NCI-H1105 treated with DMSO at 0.1 percent for 48 hours (cell line): ENCODE data around the gene MTA3.

ENCODE experiments used
- DNase-seq: peaks from one replicate; lab custom pipeline; 2025; lab: John Stamatoyannopoulos, UW

The MTA3 gene

DNA sequence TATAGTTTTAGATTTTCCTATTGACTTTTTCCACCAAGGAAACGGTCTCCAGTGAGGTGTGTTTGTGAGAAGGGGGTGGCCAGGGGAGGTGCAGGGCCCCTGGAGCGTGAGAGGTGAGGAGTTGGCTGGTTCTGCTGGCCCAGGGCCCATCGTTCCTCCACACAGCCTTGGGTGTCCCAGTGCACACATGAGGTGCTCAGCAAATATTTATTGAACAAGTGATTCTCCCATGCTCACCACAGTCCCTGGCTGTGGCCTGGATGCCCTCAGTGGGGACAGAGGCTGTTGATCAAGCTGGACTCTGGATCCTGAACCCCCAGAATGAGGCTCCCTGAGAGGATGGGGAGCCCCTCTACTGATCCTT, 219.0 kb downstream of the MTA3 start:
- DNase-seq = no peak

GRCh38 chr2:42787788-42788477, 219.5 kb downstream of the MTA3 start:
- DNase-seq = no peak

- DNase-seq = no peak
These were observed 220.0 kb downstream of the MTA3 start for GRCh38 chr2:42788478-42788793.

GRCh38 chr2:42788882-42789281, 220.4 kb downstream of the MTA3 start:
- DNase-seq = no peak

DNA sequence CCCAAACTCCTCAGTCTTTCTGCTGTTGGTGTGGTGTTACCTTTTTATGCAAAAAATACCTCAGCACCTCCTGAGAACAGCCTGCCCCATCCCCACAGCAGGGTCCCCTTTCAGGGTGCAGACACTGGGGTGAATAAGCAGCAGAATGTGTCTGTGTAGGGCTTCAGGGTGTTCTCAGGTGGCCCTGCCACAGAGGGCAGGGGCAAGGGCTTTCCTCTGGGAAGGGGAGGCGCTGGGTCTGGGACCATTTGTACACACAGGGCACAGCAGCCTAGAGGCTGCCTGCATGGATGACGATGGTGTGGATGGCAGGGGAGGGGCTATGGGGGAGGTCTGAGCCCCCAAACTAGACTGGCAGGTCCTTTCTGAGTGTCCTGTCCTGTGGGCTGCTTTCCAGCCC, 221.3 kb downstream of the MTA3 start:
- no peak for DNase-seq

DNA sequence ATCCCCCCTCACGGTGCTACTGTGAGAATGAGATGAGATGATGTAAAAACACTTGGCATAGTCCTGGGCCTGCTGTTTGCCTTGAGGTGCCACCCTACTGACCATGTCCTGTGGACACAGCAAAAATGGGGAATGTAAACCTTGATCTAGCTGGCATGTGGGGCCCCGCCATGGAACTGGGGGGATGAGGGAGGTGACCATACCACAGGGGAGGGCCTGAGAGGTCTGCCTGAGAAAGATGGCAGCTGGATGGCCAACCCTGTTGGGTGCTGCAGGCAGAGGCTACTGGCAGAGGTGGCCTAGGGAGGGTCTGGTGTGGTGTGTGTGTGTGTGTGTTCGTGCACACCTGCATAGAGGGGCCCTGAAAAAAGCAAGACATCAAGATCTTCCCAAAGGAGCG, 223.2 kb downstream of the MTA3 start:
- no peak for DNase-seq

GRCh38 chr2:42792087-42792582, 223.7 kb downstream of the MTA3 start:
- DNase-seq = no peak

- no peak for DNase-seq
These were observed 224.3 kb downstream of the MTA3 start, which contains the start of gene HAAO for GRCh38 chr2:42792583-42793333. TSS of gene HAAO (minus strand) at chr2:42792583. CDS start at chr2:42792536, 47 bp downstream.

DNA sequence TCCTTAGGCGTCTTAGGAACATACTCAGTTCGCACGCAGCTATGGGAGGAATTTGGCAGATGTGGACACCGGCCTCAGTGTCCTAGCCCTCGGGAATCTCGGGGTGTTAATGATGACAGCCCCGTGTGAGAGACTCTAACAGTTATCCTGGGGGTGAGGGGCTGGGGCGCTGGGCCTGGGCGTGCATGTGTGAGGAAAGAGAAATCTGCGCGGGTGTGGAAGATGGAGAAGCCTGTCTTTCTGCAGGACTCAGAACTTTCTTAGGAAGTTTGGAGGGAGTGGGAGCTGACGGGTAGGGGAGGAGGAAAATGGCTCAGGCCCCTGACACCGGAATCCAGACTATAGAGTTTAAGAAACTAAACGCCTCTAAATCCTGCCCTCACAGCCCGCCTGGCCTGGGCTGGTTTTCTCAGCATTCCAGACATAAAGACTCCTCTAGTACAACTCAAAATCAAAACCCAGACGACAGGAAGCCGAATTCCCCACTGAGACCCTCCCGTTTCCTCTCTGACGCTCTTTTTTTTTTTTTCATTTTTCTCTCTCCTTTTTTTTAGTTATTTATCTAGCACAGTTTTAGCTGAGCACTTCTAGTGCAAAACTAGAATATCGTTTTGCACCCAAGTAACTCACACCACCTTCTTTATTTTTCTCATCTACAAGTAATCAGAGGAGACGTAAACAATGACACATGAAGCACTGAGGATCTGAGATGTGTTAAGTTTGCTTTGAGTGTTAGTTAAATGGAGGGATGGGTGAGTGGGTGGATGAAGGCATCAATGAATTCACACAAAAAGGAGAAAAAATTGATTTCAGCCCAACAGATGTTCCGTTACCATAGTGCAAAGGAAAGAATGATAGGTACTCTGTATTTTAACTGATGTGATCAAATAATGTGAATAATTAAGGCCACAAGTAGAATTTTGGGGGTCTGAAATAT, 225.2 kb downstream of the MTA3 start:
- DNase-seq = no peak

DNA sequence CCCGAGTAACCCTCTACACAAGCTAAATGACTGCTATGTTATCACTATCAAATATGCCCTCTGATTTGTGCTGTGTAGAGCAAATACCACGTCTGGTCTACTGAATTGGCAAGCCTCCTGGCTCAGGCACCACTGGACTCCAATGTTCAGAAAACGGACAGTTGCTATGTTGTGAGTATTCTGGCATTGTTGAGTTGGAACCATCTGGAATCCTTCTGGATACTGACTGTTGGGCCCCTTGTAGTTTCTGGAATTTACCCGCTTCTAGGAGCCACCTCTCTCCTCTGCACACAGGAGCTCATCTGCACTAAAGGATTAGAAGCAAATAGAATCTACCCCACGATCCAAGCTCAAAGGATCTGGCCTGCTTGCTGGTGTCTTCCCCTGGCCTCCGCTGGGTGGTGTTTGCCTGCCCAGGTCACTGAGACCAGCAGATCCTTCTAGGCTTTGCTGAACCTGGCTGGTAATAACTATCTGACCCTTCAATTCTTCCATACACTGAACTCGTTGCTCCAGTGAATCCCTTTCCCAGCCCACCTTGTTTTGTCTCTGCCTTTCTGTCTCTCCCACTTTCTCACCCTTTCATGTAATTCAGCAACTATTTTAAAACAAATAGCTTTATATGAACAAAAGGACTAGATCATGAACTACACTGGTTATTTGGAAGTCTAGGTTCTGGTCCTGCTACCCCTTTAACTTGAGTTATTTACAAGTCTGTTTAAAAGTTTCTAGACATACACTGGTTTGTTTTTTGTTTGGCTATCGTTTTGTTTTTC, 226.0 kb downstream of the MTA3 start:
- DNase-seq = no peak

DNA sequence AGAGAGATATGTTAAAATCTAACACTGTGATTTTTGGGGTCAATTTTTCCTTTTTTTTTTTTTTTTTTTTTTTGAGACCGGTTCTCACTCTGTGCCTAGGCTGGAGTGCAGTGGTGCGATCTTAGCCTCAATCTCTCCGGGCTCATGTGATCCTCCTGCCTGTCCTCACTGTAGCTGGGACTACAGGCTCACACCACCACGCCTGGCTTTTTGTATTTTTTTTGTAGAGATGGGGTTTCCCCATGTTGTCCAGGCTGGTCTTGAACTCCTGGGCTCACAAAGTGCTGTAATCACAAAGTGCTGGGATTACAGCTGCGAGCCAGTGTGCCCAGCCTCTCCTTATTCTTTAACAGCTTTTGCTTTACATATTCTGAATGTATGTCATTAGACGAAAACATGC, 226.8 kb downstream of the MTA3 start:
- no peak for DNase-seq

DNA sequence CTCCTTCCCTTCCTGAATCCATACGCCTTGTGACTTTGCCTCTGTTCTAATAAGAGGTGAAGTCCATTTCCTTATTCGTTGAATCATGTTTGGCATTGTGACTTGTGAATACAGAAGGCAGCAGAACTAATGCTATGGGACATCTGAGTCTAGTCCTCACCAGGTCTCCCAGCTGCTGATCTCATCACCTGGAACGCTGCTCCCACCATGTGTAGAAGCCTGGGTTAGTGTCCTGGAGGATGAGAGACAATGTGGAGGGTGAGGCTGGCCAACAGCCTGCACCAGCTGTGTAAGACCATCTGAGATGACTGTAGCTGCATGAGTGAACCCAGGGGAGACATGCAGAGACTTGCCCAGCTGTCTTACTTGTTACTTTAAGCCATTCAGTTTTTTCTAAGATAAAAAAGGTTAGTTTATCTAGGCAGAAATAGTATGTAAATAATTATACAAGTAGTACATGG, 227.4 kb downstream of the MTA3 start:
- no peak for DNase-seq

GRCh38 chr2:42796427-42797248, 228.2 kb downstream of the MTA3 start:
- no peak for DNase-seq

- DNase-seq = no peak
These were observed 228.8 kb downstream of the MTA3 start for GRCh38 chr2:42797281-42797680.

GRCh38 chr2:42799881-42800280, 231.4 kb downstream of the MTA3 start:
- DNase-seq = no peak

- no peak for DNase-seq
These were observed 232.1 kb downstream of the MTA3 start for GRCh38 chr2:42800461-42800962.

DNA sequence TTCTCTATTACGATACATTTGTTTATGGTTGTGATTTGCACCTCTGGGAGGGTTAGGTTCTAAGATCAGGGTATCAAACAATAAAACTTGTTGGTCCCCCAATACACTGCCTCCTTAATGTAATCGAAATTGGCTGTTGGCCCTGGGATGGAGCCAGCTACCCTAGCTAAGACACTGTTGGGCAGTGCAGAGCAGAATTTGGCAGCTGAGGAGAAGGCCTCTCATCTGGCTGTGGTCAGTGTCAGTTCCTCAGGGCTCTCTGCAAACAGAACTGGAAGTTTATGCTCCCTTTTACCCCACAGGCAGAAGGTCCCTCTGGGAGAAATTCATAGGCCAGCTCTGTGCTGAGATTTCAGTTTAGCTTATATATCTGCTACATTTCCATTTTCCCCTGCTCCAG, 232.5 kb downstream of the MTA3 start:
- DNase-seq = no peak

GRCh38 chr2:42801381-42801780, 232.9 kb downstream of the MTA3 start:
- DNase-seq = no peak

GRCh38 chr2:42802150-42802549, 233.7 kb downstream of the MTA3 start:
- no peak for DNase-seq

DNA sequence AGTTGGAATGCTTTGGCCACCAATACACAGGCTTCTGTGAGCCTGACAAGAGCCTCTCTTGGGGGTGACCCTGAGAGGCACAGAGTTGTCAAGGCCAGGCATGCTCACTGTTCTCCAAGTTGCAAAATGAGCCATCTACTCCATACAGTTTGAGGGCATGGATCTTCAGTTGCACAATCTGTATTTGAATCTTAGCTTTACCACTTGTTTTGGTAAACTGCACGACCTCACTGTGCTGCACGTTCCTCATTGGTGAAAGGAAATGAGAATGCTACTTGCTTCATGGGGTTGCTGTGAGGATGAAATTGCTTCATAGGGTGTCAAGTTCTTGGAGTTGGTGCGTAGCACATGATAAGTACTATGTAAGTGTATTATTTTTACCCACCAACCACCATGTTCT, 235.9 kb downstream of the MTA3 start:
- no peak for DNase-seq

DNA sequence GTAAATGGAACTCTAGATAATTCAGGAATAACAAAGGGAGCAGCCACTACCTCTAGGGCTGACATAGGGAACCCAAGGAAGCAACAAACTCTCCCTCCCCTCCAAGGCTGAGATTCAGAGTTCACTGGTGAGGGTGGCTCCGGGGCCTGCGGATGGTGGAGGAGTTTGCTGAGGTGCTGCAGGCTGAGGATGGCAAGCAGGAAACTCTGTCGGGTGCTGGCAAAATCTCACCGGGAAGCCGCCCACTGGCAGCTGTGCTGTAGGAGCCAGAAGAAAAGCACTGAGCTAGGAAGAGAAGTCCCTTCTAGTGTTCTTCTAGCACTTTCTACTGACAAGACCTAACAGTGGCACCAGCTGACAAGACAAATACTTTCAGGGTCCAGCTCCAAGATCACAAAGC, 236.5 kb downstream of the MTA3 start:
- no peak for DNase-seq
